HepG2 (cell line): Measurements from ENCODE around the gene NDOR1. TPM values are rescaled to one million over a fixed set of nuclear protein-coding genes. Genes with fewer than 3 reads are reported as not detected.

ENCODE experiments used
- ARNT2 ChIP-seq: sonication (generic); formaldehyde crosslinking; IDR thresholded peaks from 2 replicates; pipeline ENCODE4 v1.8.0; 2022; ENCODE audit warnings: mild to moderate bottlenecking, low read depth, missing genetic modification reagents, moderate library complexity
- CTCF ChIP-seq: sonication (generic); formaldehyde crosslinking; IDR thresholded peaks from 2 replicates; pipeline ENCODE4 v1.5.0; 2020; ENCODE audit warnings: mild to moderate bottlenecking, missing genetic modification reagents, moderate library complexity
- DPF2 ChIP-seq: sonication (generic); formaldehyde crosslinking; IDR thresholded peaks from 2 replicates; pipeline ENCODE4 v1.4.0; 2020; ENCODE audit warnings: mild to moderate bottlenecking, low read depth, missing genetic modification reagents, borderline replicate concordance
- FIP1L1 ChIP-seq: fragments of 200-400 bp; formaldehyde crosslinking; IDR thresholded peaks from 2 replicates; pipeline ENCODE4 v1.6.1; 2018; ENCODE audit warnings: low read depth, mild to moderate bottlenecking, low read length, moderate library complexity, borderline replicate concordance; ENCODE audit not compliant: insufficient read depth
- JARID2 ChIP-seq: sonication (generic); formaldehyde crosslinking; IDR thresholded peaks from 2 replicates; pipeline ENCODE4 v1.8.1; 2023; ENCODE audit warnings: missing genetic modification reagents, inconsistent platforms; ENCODE audit not compliant: insufficient replicate concordance
- MAFK ChIP-seq, 2 experiments: IDR thresholded peaks in 1 of 2; conservative IDR thresholded peaks in 1 of 2; 2 replicates each; pipeline ENCODE4 v1.6.1; 2011; ENCODE audit warnings: improper control_type of control experiment in 2 of 2, low read length in 2 of 2
- TCF12 ChIP-seq, 2 experiments: fragments of 450-650 bp in 1 of 2; sonication (generic) in 1 of 2; formaldehyde crosslinking in 1 of 2; IDR thresholded peaks; 2 replicates each; pipeline versions ENCODE4 v1.6.1 to v1.8.0; 2017 to 2022; ENCODE audit warnings: antibody characterized with exemption in 1 of 2, mild to moderate bottlenecking in 1 of 2, missing genetic modification reagents in 1 of 2, moderate library complexity in 1 of 2
- ZBTB39 ChIP-seq: sonication (generic); formaldehyde crosslinking; IDR thresholded peaks from 2 replicates; pipeline ENCODE4 v1.5.0; 2020; ENCODE audit warnings: missing genetic modification reagents
- ZBTB7B ChIP-seq: sonication (generic); formaldehyde crosslinking; IDR thresholded peaks from 2 replicates; pipeline ENCODE4 v1.4.0; 2020; ENCODE audit warnings: missing genetic modification reagents
- ZNF597 ChIP-seq: sonication (generic); formaldehyde crosslinking; IDR thresholded peaks from 2 replicates; pipeline ENCODE4 v1.5.0; 2020; ENCODE audit warnings: missing genetic modification reagents
- polyA plus RNA-seq, 8 experiments: library from polyadenylated mRNA; depleted of rRNA in 3 of 8; stranded (reverse) in 7 of 8; unstranded in 1 of 8; fragments of >200 nt; fragmentation: Illumina TruSeq in 4 of 8; extraction: Trizol in 4 of 8; gene quantifications; 2 replicates each; pipeline versions ENCODE4 v1.2.1 to v1.2.3, GENCODE V29; 2011 to 2016; ENCODE audit warnings: low read depth in 4 of 8, missing spikeins in 1 of 8, mixed read lengths in 1 of 8; ENCODE audit not compliant: insufficient read depth in 1 of 8
- total RNA-seq, 5 experiments: library from RNA; depleted of rRNA; stranded (reverse); fragments of >200 nt; fragmentation: Illumina TruSeq; extraction: Trizol; gene quantifications; 2 replicates each; pipeline ENCODE4 v1.2.3, GENCODE V29; 2016; ENCODE audit warnings: low read depth in 1 of 5
- TF ChIP-seq, protein P1 (sequence below): sonication (generic); formaldehyde crosslinking; IDR thresholded peaks from 2 replicates; pipeline ENCODE4 v1.4.0; 2020; ENCODE audit warnings: missing genetic modification reagents
- TF ChIP-seq, protein P2 (sequence below): sonication (generic); formaldehyde crosslinking; IDR thresholded peaks from 2 replicates; pipeline ENCODE4 v1.4.0; 2020; ENCODE audit warnings: low read depth, missing genetic modification reagents

NDOR1 gene
- total and polyA plus RNA-seq, 2 of the 13 experiments (the other 11 are each of a cell fraction or from before 2014, with no cell fraction given), result 3.6 to 8.7 TPM

DNA sequence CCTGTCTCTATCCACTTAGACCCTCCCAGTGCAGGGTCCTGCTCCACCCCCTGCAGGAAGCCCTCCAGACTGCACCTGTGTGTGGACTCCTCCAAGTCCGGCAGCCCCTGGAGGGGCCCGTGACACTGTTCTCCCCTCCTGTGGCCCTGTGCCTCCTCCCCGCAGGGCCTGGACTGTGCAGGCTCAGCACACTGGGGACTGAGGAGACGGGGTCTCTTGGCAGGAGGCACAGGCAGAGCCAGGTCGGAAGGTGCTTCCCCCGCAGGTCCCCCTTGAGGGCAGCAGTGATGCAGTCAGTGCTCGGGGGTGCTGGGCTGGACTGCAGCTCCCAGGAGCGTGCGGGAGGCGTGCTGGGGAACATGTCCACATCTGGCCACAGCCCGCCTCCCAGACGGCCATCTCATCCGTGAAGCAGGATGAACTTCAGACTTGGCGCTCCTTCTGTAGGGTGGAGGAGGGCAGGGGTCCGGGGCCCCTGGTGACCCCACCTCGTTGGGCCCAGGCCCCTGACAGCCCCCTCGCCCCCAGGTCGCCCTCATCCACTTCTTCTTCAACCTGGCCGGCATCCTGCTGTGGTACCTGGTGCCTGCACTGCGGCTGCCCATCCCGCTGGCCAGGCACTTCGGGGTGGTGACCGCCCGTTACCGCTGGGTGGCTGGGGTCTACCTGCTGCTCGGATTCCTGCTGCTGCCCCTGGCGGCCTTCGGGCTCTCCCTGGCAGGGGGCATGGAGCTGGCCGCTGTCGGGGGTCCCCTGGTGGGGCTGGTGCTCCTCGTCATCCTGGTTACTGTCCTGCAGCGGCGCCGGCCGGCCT is 30.1 kb downstream of the NDOR1 start (continued):
- TF ChIP-seq JARID2 (no peak), CTCF (CRISPR knock-in tag) (peak; percentile 70), ZBTB7B (CRISPR knock-in tag) (peak; percentile 62), DPF2 (CRISPR knock-in tag) (no peak), ZBTB39 (CRISPR knock-in tag) (0 out of 2 replicates have a peak, but pooled peaks have one; percentile 23), MAFK (conservative IDR thresholded peaks at IDR 0.05 in 1 of 2, IDR thresholded peaks at IDR 0.05 in 1 of 2; ENCODE audit: low read length in 2 of 2) (no peak), FIP1L1 (no peak), ZNF597 (CRISPR knock-in tag) (no peak), ARNT2 (CRISPR knock-in tag) (peak; percentile 16; the same call in 1 of the 2 replicates), TCF12 (IDR thresholded peaks at IDR 0.05) (no peak), TCF12 (CRISPR knock-in tag; IDR thresholded peaks at IDR 0.05) (no peak)
- TF ChIP-seq, protein P1, sequence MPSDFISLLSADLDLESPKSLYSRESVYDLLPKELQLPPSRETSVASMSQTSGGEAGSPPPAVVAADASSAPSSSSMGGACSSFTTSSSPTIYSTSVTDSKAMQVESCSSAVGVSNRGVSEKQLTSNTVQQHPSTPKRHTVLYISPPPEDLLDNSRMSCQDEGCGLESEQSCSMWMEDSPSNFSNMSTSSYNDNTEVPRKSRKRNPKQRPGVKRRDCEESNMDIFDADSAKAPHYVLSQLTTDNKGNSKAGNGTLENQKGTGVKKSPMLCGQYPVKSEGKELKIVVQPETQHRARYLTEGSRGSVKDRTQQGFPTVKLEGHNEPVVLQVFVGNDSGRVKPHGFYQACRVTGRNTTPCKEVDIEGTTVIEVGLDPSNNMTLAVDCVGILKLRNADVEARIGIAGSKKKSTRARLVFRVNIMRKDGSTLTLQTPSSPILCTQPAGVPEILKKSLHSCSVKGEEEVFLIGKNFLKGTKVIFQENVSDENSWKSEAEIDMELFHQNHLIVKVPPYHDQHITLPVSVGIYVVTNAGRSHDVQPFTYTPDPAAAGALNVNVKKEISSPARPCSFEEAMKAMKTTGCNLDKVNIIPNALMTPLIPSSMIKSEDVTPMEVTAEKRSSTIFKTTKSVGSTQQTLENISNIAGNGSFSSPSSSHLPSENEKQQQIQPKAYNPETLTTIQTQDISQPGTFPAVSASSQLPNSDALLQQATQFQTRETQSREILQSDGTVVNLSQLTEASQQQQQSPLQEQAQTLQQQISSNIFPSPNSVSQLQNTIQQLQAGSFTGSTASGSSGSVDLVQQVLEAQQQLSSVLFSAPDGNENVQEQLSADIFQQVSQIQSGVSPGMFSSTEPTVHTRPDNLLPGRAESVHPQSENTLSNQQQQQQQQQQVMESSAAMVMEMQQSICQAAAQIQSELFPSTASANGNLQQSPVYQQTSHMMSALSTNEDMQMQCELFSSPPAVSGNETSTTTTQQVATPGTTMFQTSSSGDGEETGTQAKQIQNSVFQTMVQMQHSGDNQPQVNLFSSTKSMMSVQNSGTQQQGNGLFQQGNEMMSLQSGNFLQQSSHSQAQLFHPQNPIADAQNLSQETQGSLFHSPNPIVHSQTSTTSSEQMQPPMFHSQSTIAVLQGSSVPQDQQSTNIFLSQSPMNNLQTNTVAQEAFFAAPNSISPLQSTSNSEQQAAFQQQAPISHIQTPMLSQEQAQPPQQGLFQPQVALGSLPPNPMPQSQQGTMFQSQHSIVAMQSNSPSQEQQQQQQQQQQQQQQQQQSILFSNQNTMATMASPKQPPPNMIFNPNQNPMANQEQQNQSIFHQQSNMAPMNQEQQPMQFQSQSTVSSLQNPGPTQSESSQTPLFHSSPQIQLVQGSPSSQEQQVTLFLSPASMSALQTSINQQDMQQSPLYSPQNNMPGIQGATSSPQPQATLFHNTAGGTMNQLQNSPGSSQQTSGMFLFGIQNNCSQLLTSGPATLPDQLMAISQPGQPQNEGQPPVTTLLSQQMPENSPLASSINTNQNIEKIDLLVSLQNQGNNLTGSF (CRISPR knock-in tag), result no peak
- TF ChIP-seq, protein P2, sequence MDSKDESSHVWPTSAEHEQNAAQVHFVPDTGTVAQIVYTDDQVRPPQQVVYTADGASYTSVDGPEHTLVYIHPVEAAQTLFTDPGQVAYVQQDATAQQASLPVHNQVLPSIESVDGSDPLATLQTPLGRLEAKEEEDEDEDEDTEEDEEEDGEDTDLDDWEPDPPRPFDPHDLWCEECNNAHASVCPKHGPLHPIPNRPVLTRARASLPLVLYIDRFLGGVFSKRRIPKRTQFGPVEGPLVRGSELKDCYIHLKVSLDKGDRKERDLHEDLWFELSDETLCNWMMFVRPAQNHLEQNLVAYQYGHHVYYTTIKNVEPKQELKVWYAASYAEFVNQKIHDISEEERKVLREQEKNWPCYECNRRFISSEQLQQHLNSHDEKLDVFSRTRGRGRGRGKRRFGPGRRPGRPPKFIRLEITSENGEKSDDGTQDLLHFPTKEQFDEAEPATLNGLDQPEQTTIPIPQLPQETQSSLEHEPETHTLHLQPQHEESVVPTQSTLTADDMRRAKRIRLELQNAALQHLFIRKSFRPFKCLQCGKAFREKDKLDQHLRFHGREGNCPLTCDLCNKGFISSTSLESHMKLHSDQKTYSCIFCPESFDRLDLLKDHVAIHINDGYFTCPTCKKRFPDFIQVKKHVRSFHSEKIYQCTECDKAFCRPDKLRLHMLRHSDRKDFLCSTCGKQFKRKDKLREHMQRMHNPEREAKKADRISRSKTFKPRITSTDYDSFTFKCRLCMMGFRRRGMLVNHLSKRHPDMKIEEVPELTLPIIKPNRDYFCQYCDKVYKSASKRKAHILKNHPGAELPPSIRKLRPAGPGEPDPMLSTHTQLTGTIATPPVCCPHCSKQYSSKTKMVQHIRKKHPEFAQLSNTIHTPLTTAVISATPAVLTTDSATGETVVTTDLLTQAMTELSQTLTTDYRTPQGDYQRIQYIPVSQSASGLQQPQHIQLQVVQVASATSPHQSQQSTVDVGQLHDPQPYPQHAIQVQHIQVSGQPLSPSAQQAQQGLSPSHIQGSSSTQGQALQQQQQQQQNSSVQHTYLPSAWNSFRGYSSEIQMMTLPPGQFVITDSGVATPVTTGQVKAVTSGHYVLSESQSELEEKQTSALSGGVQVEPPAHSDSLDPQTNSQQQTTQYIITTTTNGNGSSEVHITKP (CRISPR knock-in tag), result peak; percentile 53; the same call in 1 of the 2 replicates
